OCI-LY3 (cell line): Measurements from ENCODE around the gene TSPAN15.

Source experiments
- H2AFZ ChIP-seq: fragments of 200-600, 300-600 bp; shearing (Covaris generic); 2 replicates; pipeline ENCODE4 v1.6.0; 2014; ENCODE audit warnings: antibody characterized with exemption, low read depth, low read length
- H3K27ac ChIP-seq: fragments of 200-600, 300-600 bp; sonication (generic); 2 replicates; pipeline ENCODE4 v1.5.1; 2014; ENCODE audit warnings: mild to moderate bottlenecking, low read length, moderate library complexity, mixed read lengths
- H3K27me3 ChIP-seq: fragments of 200-600, 300-600 bp; sonication (generic); 2 replicates; pipeline ENCODE4 v1.6.1; 2014; ENCODE audit warnings: low read depth, low read length, mixed read lengths
- H3K36me3 ChIP-seq: fragments of 200-600, 300-600 bp; sonication (generic); replicated peaks from 2 replicates; pipeline ENCODE3; 2014; ENCODE audit warnings: low read depth, low read length, mixed read lengths
- H3K4me1 ChIP-seq: fragments of 300-600, 200-600 bp; sonication (generic); 2 replicates; pipeline ENCODE4 v1.6.1; 2014; ENCODE audit warnings: low read length, mixed read lengths
- H3K4me2 ChIP-seq: fragments of 200-600, 300-600 bp; sonication (generic); 2 replicates; pipeline ENCODE4 v1.6.1; 2014; ENCODE audit warnings: low read length, mixed read lengths
- H3K4me3 ChIP-seq: fragments of 300-600, 200-600 bp; sonication (generic); 2 replicates; pipeline ENCODE4 v1.5.1; 2014; ENCODE audit warnings: antibody characterized with exemption, mild to moderate bottlenecking, low read length, moderate library complexity
- H3K79me2 ChIP-seq: fragments of 300-600, 200-600 bp; shearing (Covaris generic); 2 replicates; pipeline ENCODE4 v1.6.1; 2014; ENCODE audit warnings: mild to moderate bottlenecking, low read length, mixed read lengths
- H3K9ac ChIP-seq: fragments of 300-600, 200-600 bp; shearing (Covaris generic); 2 replicates; pipeline ENCODE4 v1.6.0; 2014; ENCODE audit warnings: mild to moderate bottlenecking, low read length, moderate library complexity
- H3K9me3 ChIP-seq: fragments of 200-600, 300-600 bp; shearing (Covaris generic); 2 replicates; pipeline ENCODE4 v1.6.1; 2014; ENCODE audit warnings: low read length, mixed read lengths; ENCODE audit not compliant: insufficient read depth
- H4K20me1 ChIP-seq: fragments of 200-600, 300-600 bp; sonication (generic); 2 replicates; pipeline ENCODE4 v1.6.1; 2016; ENCODE audit warnings: low read length, mixed read lengths; ENCODE audit not compliant: insufficient read depth
- CTCF ChIP-seq: fragments of 200-600, 300-600 bp; sonication (generic); IDR thresholded peaks from 2 replicates; pipeline ENCODE4 v1.5.1; 2014; ENCODE audit warnings: antibody characterized with exemption, low read length, low read depth
- EZH2phosphoT487 ChIP-seq: fragments of 200-600 bp; shearing (Covaris generic); IDR thresholded peaks from 2 replicates; pipeline ENCODE4 v1.6.1; 2018; ENCODE audit warnings: antibody characterized with exemption, mixed run types, low read depth

Gene TSPAN15

GRCh38 chr10:69466689-69467088 lies 15.4 kb downstream of the TSPAN15 start:
- H3K27ac ChIP-seq, result no peak overlapping the region
- no peaks in the 10 kb centered on the region for H4K20me1 ChIP-seq
- no peak overlapping the region for H3K4me3 ChIP-seq
- no peaks in the 10 kb centered on the region for H3K79me2 ChIP-seq
- no peaks in the 10 kb centered on the region for H3K27me3 ChIP-seq
- H3K9me3 ChIP-seq, result no peaks in the 10 kb centered on the region
- TF ChIP-seq CTCF, result no peak
- no peak for TF ChIP-seq EZH2phosphoT487
- no peak overlapping the region for H3K9ac ChIP-seq
- H2AFZ ChIP-seq, result no peak overlapping the region
- no peak overlapping the region for H3K4me2 ChIP-seq
- no peaks in the 10 kb centered on the region for H3K36me3 ChIP-seq
- H3K4me1 ChIP-seq, result peaks cover 6% of the 10 kb centered on the region; the same call in 1 of the 2 replicates

GRCh38 chr10:69467928-69468750 lies 16.9 kb downstream of the TSPAN15 start:
- Histone ChIP-seq H3K4me3 (no peak overlapping the region), H3K4me2 (no peak overlapping the region), H3K36me3 (no peaks in the 10 kb centered on the region), H3K27me3 (no peaks in the 10 kb centered on the region), H2AFZ (no peak overlapping the region), H3K9ac (no peak overlapping the region), H3K27ac (no peak overlapping the region), H4K20me1 (no peaks in the 10 kb centered on the region), H3K79me2 (no peaks in the 10 kb centered on the region), H3K4me1 (peaks cover 6% of the 10 kb centered on the region; the same call in 1 of the 2 replicates), H3K9me3 (no peaks in the 10 kb centered on the region)
- no peak for TF ChIP-seq CTCF
- TF ChIP-seq EZH2phosphoT487, result no peak

- Histone ChIP-seq H3K9me3 (no peaks in the 10 kb centered on the region), H3K4me1 (peaks cover 6% of the 10 kb centered on the region; the same call in 1 of the 2 replicates), H3K4me2 (no peak overlapping the region), H3K79me2 (no peaks in the 10 kb centered on the region), H3K4me3 (no peak overlapping the region), H2AFZ (no peak overlapping the region), H4K20me1 (no peaks in the 10 kb centered on the region), H3K36me3 (no peaks in the 10 kb centered on the region), H3K9ac (no peak overlapping the region), H3K27ac (no peak overlapping the region), H3K27me3 (no peaks in the 10 kb centered on the region)
- TF ChIP-seq EZH2phosphoT487, result no peak
- TF ChIP-seq CTCF, result no peak
Measured at GRCh38 chr10:69468751-69469089, 17.5 kb downstream of the TSPAN15 start.

GRCh38 chr10:69469976-69470375 lies 18.7 kb downstream of the TSPAN15 start:
- Histone ChIP-seq H3K36me3 (no peaks in the 10 kb centered on the region), H3K27me3 (no peaks in the 10 kb centered on the region), H3K4me3 (no peak overlapping the region), H3K27ac (no peak overlapping the region), H3K9me3 (no peaks in the 10 kb centered on the region), H3K79me2 (no peaks in the 10 kb centered on the region), H3K4me1 (peaks cover 6% of the 10 kb centered on the region; the same call in 1 of the 2 replicates), H3K9ac (no peak overlapping the region), H3K4me2 (no peak overlapping the region), H2AFZ (no peak overlapping the region), H4K20me1 (no peaks in the 10 kb centered on the region)
- TF ChIP-seq CTCF (no peak), EZH2phosphoT487 (no peak)
